ENCODE results near the gene FXYD5. TPM values are rescaled to one million over a fixed set of nuclear protein-coding genes. Genes with fewer than 3 reads are reported as not detected.

The FXYD5 gene
- total RNA-seq, 1 experiment from 2014 or later = 100 TPM

GRCh38 chr19:35144600-35145436 is 9.7 kb upstream of the FXYD5 start:
- H3K27ac Mint-ChIP-seq = peak overlapping the region in 1 of 3 experiments; percentile 44; a peak in 1 of 7 replicates
- no peaks in the 10 kb centered on the region for H3K79me2 ChIP-seq (ENCODE audit: insufficient read depth, low read length)
- peaks cover 2% of the 10 kb centered on the region; the same call in 1 of the 2 replicates for H3K4me1 ChIP-seq (ENCODE audit: insufficient read depth, low read length)
- H3K4me2 ChIP-seq (ENCODE audit: insufficient read depth, insufficient read length, low read length) = peak overlapping the region; percentile 16
- peaks cover 35 to 40% of the 10 kb centered on the region in 2 experiments for H3K4me1 Mint-ChIP-seq
- no peak overlapping the region for H2BK5ac ChIP-seq (ENCODE audit: insufficient read length, low read length)
- H3K9me3 Mint-ChIP-seq = no peaks in the 10 kb centered on the region
- peak; percentile 87 for DNase-seq
- no peak for TF ChIP-seq CTCF (conservative IDR thresholded peaks at IDR 0.05)
- H3K4ac ChIP-seq (ENCODE audit: low read depth, low read length) = no peak overlapping the region
- H2BK12ac ChIP-seq (ENCODE audit: insufficient read length, low read depth, low read length) = no peak overlapping the region
- no peak overlapping the region for H3K23ac ChIP-seq (ENCODE audit: insufficient read length, low read depth, low read length)
- H2BK120ac ChIP-seq (ENCODE audit: low read depth, low read length, poor library complexity, severe bottlenecking) = no peak overlapping the region
- H2AK5ac ChIP-seq (ENCODE audit: insufficient read length, low read length) = no peak overlapping the region
- no peak overlapping the region for H4K8ac ChIP-seq (replicated peaks; ENCODE audit: insufficient read length, low read depth, low read length)
- H4K20me1 ChIP-seq (ENCODE audit: control insufficient read depth, insufficient read depth, insufficient read length) = no peaks in the 10 kb centered on the region
- H3K18ac ChIP-seq (ENCODE audit: insufficient read length, low read depth, low read length) = no peak overlapping the region
- no peaks in the 10 kb centered on the region for H3K79me1 ChIP-seq (ENCODE audit: insufficient read depth, low read depth, low read length, poor library complexity, severe bottlenecking)
- H4K91ac ChIP-seq (ENCODE audit: insufficient read length, low read depth, low read length) = no peak overlapping the region
- H2BK20ac ChIP-seq (ENCODE audit: low read depth, low read length, poor library complexity, severe bottlenecking) = no peak overlapping the region
- H4K5ac ChIP-seq (ENCODE audit: insufficient read length, low read depth, low read length) = no peak overlapping the region
- H2BK15ac ChIP-seq (ENCODE audit: low read depth, low read length) = no peak overlapping the region
- H3K27ac ChIP-seq (ENCODE audit: insufficient read length, low read depth, low read length) = no peak overlapping the region
- H3K4me3 Mint-ChIP-seq = peak overlapping the region in 1 of 2 experiments; percentile 63; a peak in 3 of 5 replicates
- H3K36me3 Mint-ChIP-seq (ENCODE audit: insufficient read depth in 1 of 3, low read depth in 3 of 3) = peaks cover 3 to 10% (median 5%) of the 10 kb centered on the region in 3 experiments; a peak in 4 of 7 replicates
- no peak overlapping the region for H3K14ac ChIP-seq (ENCODE audit: insufficient read depth, low read length)
- no peak overlapping the region for H3K56ac ChIP-seq (ENCODE audit: insufficient read length, low read depth, low read length)
- no CpG with 5 or more reads among the region's 15 CpGs for WGBS (ENCODE audit: extremely low coverage, insufficient read length, low lambda C conversion rate)
- no peak overlapping the region for H3K9ac ChIP-seq (ENCODE audit: extremely low read depth, insufficient read length, low read length)
- H3K27me3 Mint-ChIP-seq (ENCODE audit: low read depth) = peaks cover 41% of the 10 kb centered on the region
- no peaks in the 10 kb centered on the region for H3K9me3 ChIP-seq (ENCODE audit: control insufficient read depth, low read depth, low read length)
- no peak overlapping the region for H3T11ph ChIP-seq (ENCODE audit: low read length)
- H2AFZ ChIP-seq (ENCODE audit: low read length) = no peak overlapping the region
- H3K23me2 ChIP-seq (ENCODE audit: insufficient read length, low read depth, low read length, poor library complexity, severe bottlenecking) = peaks cover 24% of the 10 kb centered on the region
- no peaks in the 10 kb centered on the region; the same call in 1 of the 2 replicates for H3K27me3 ChIP-seq (ENCODE audit: insufficient read depth, low read length)
